ENCODE measurements around the gene NHERF2.

GRCh38 chr16:1979271-1980029 lies 47.3 kb upstream of the NHERF2 start:
- TF ChIP-seq POLR2A (IDR thresholded peaks at IDR 0.05) (peak; percentile 79 to 80), CTCF (IDR thresholded peaks at IDR 0.05) (peak in 1 of 6 experiments; percentile 2)
